ENCODE measurements around the gene INPP5A. TPM values are rescaled to one million over a fixed set of nuclear protein-coding genes. Genes with fewer than 3 reads are reported as not detected.

The INPP5A gene
- total RNA-seq, 1 donor from 2014 or later = 30.6 TPM

DNA sequence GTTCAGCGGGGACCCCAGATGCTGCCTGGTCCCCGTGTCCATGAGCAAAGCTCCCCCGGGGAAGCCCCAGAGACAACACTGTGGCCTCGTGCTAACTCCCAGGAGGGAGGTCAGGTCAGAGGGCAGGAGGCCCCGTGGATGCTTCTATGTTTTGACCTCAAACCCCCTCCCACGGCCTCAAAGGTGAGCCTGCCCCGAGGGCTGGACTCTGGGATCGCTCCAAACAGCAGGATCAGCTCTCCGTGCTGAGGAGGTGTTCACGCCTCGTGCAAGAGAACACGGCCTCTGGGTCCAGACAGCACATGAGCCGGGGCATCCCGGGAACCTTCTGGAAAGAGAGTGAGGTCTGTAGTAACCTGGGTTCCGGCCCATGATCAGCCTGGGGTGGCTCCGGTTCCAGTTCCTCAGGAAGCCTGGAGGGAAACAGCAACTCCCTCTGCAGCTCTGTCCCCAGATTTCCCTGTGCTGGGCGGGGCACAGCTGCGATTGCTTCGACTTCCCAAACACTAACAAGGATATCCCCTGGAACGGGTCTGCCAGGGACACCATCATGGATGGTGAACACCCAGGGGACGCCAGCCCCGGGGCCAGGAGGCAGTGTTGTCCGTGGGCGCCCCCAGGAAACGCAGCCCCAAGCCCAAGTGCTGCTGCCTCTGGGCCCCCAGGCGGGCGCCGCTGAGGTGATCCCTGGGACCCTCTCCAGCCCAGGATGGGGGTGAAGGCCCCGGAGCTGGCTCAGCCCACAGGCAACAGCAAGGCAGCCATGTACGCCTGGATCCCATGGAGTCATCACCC lies 18.0 kb upstream of the INPP5A start:
- H3K4me1 Mint-ChIP-seq (ENCODE audit: low read depth) = peaks cover 20% of the 10 kb centered on the region
- no peak overlapping the region for H3K27ac Mint-ChIP-seq
- no peak for DNase-seq (ENCODE audit: low spot score, unreplicated experiment)
- TF ChIP-seq, protein P1, sequence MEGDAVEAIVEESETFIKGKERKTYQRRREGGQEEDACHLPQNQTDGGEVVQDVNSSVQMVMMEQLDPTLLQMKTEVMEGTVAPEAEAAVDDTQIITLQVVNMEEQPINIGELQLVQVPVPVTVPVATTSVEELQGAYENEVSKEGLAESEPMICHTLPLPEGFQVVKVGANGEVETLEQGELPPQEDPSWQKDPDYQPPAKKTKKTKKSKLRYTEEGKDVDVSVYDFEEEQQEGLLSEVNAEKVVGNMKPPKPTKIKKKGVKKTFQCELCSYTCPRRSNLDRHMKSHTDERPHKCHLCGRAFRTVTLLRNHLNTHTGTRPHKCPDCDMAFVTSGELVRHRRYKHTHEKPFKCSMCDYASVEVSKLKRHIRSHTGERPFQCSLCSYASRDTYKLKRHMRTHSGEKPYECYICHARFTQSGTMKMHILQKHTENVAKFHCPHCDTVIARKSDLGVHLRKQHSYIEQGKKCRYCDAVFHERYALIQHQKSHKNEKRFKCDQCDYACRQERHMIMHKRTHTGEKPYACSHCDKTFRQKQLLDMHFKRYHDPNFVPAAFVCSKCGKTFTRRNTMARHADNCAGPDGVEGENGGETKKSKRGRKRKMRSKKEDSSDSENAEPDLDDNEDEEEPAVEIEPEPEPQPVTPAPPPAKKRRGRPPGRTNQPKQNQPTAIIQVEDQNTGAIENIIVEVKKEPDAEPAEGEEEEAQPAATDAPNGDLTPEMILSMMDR (IDR thresholded peaks at IDR 0.05; ENCODE audit: unreplicated experiment) = no peak
- no peaks in the 10 kb centered on the region for H3K36me3 Mint-ChIP-seq (ENCODE audit: insufficient read depth)
- no peak overlapping the region for H3K4me3 Mint-ChIP-seq (ENCODE audit: low read depth)
- peaks cover 22% of the 10 kb centered on the region for H3K27me3 Mint-ChIP-seq
- no peaks in the 10 kb centered on the region for H3K9me3 Mint-ChIP-seq (ENCODE audit: low read depth)

DNA sequence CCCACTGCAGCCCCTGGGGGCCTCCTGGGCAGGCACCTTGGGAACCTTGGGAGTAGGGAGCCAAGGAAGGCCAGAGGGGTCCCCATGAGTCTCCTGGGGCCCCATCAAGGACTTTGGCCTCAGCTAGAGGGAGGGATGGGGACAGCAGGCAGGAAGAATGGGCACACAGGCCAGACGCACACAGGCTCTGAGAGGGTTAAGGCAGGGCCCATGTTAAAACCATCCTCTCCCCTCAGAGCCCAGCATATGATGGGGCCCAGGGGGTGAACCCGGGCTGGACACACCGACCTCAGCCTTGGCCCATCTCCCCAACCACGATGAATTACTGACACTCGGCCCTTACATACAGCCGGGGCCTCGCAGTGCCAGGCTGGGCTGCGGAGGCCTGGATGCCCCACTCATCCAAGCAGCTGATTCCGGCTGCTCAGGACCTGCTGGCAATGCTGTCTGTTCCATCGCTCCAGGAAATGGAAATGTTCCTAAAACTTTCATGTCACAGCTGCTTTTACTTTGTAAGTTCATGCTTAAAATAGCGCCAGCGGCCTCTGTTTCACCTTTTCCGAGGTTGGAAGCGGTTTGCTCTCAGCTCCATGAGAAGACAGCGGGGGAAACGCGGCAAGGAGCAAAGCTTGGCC lies 17.3 kb upstream of the INPP5A start:
- TF ChIP-seq, protein P1 (IDR thresholded peaks at IDR 0.05; ENCODE audit: unreplicated experiment) = no peak
- H3K36me3 Mint-ChIP-seq (ENCODE audit: insufficient read depth) = no peaks in the 10 kb centered on the region
- H3K4me3 Mint-ChIP-seq (ENCODE audit: low read depth) = no peak overlapping the region
- peaks cover 27% of the 10 kb centered on the region for H3K27me3 Mint-ChIP-seq
- H3K27ac Mint-ChIP-seq = no peak overlapping the region
- H3K4me1 Mint-ChIP-seq (ENCODE audit: low read depth) = peaks cover 18% of the 10 kb centered on the region
- no peaks in the 10 kb centered on the region for H3K9me3 Mint-ChIP-seq (ENCODE audit: low read depth)
- no peak for DNase-seq (ENCODE audit: low spot score, unreplicated experiment)

DNA sequence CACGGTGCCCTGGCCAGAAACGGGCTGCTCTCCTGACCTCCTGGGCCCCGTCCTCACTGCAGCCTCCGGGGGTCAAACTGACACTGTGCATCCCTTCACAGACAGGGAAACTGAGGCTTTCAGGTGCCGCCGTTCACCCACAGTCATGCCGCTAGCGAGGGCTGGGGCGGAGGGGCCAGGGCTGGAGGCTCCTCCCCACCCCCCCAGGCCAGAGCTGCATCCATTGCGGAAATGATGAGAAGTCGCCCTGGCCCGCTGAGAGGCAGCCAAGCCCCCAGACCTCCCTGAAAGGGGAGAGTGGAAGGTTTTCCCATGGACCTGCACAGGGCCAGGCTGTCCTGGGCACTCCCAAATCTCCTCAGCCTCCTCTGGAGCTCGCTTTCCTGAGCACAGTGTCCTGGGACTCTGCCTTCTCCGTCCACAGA lies 16.5 kb upstream of the INPP5A start:
- Mint-ChIP-seq H3K27ac (no peak overlapping the region), H3K4me3 (ENCODE audit: low read depth) (no peak overlapping the region), H3K4me1 (ENCODE audit: low read depth) (peaks cover 16% of the 10 kb centered on the region), H3K27me3 (peaks cover 31% of the 10 kb centered on the region), H3K9me3 (ENCODE audit: low read depth) (no peaks in the 10 kb centered on the region), H3K36me3 (ENCODE audit: insufficient read depth) (no peaks in the 10 kb centered on the region)
- TF ChIP-seq, protein P1 (IDR thresholded peaks at IDR 0.05; ENCODE audit: unreplicated experiment) = no peak
- no peak for DNase-seq (ENCODE audit: low spot score, unreplicated experiment)

DNA sequence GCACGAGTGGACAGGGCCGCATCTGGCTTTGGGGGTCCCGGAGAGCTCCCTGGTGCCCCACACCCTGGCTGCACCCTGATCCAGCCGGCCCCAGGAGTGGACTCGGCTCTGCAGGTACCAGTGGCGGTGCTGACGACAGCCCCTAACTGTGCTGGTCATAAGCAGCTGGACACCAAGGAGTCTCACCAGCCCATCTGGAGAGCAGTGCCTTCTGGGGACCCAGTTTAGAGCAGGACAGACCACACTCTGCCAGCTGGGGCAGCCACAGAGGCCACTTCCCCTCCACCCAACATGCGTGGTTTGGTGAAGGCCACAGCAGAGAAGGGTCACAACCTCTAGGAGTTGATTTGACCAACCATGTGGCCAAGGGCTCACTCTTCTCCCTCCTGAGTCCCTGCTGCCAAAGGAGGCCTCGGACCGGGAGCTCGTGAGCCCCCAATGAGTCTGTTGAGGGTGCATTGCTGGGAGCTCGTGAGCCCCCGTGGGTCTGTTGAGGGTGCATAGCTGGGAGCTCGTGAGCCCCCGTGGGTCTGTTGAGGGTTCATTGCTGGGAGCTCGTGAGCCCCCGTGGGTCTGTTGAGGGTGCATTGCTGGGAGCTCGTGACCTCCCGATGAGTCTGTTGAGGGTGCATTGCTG lies 16.0 kb upstream of the INPP5A start:
- Mint-ChIP-seq H3K27ac (no peak overlapping the region), H3K4me3 (ENCODE audit: low read depth) (no peak overlapping the region), H3K9me3 (ENCODE audit: low read depth) (no peaks in the 10 kb centered on the region), H3K4me1 (ENCODE audit: low read depth) (peaks cover 14% of the 10 kb centered on the region), H3K36me3 (ENCODE audit: insufficient read depth) (no peaks in the 10 kb centered on the region), H3K27me3 (peaks cover 31% of the 10 kb centered on the region)
- TF ChIP-seq, protein P1 (IDR thresholded peaks at IDR 0.05; ENCODE audit: unreplicated experiment) = no peak
- no peak for DNase-seq (ENCODE audit: low spot score, unreplicated experiment)

All from progenitor cell of endocrine pancreas (in vitro differentiated cells).